HepG2 (cell line): Measurements from ENCODE around the gene LONP1. TPM values are rescaled to one million over a fixed set of nuclear protein-coding genes. Genes with fewer than 3 reads are reported as not detected.

Experiments
- BRCA1 ChIP-seq: sonication (generic); formaldehyde crosslinking; IDR thresholded peaks from 2 replicates; pipeline ENCODE4 v1.4.0; 2020; ENCODE audit warnings: missing genetic modification reagents
- CBFB ChIP-seq: sonication (generic); formaldehyde crosslinking; IDR thresholded peaks from 2 replicates; pipeline ENCODE4 v1.4.0; 2020; ENCODE audit warnings: missing genetic modification reagents
- CREM ChIP-seq, 2 experiments: sonication (generic) in 1 of 2; formaldehyde crosslinking in 1 of 2; IDR thresholded peaks; 2 replicates each; pipeline versions ENCODE4 v1.4.0 to v1.6.1; 2016 to 2020; ENCODE audit warnings: antibody characterized with exemption in 1 of 2, mild to moderate bottlenecking in 1 of 2, missing genetic modification reagents in 1 of 2
- DMAP1 ChIP-seq: IDR thresholded peaks from 2 replicates; pipeline ENCODE4 v1.6.1; 2016
- DPF2 ChIP-seq: sonication (generic); formaldehyde crosslinking; IDR thresholded peaks from 2 replicates; pipeline ENCODE4 v1.4.0; 2020; ENCODE audit warnings: mild to moderate bottlenecking, low read depth, missing genetic modification reagents, borderline replicate concordance
- FOSL1 ChIP-seq: sonication (generic); formaldehyde crosslinking; IDR thresholded peaks from 2 replicates; pipeline ENCODE4 v1.9.0; 2021; ENCODE audit warnings: missing genetic modification reagents, borderline replicate concordance
- FOXP1 ChIP-seq, 2 experiments: fragments of 450-650 bp in 1 of 2; IDR thresholded peaks; 2 replicates each; pipeline ENCODE4 v1.6.1; 2017 to 2018; ENCODE audit warnings: antibody characterized with exemption in 1 of 2
- HNF4G ChIP-seq, 2 experiments: sonication (generic) in 1 of 2; formaldehyde crosslinking in 1 of 2; IDR thresholded peaks; 2 replicates each; pipeline versions ENCODE4 v1.4.0 to v1.6.1; 2011 to 2020; ENCODE audit warnings: borderline replicate concordance in 2 of 2, low read depth in 2 of 2, mild to moderate bottlenecking in 2 of 2, low read length in 1 of 2, missing genetic modification reagents in 1 of 2, moderate library complexity in 1 of 2
- LCORL ChIP-seq, 2 experiments: fragments of 450-650 bp in 1 of 2; sonication (generic) in 1 of 2; formaldehyde crosslinking in 1 of 2; IDR thresholded peaks; 2 replicates each; pipeline versions ENCODE4 v1.5.0 to v1.6.1; 2017 to 2020; ENCODE audit warnings: antibody characterized with exemption in 1 of 2, missing genetic modification reagents in 1 of 2
- MYPOP ChIP-seq: sonication (generic); formaldehyde crosslinking; IDR thresholded peaks from 2 replicates; pipeline ENCODE4 v1.8.1; 2023; ENCODE audit warnings: mild to moderate bottlenecking, moderate library complexity, missing genetic modification reagents
- PLRG1 ChIP-seq: fragments of 450-650 bp; conservative IDR thresholded peaks from 2 replicates; pipeline ENCODE4 v1.6.1; 2016
- REL ChIP-seq: sonication (generic); formaldehyde crosslinking; conservative IDR thresholded peaks from 2 replicates; pipeline ENCODE4 v1.8.0; 2022; ENCODE audit warnings: mild to moderate bottlenecking, missing genetic modification reagents, moderate library complexity
- SETDB1 ChIP-seq: sonication (generic); formaldehyde crosslinking; IDR thresholded peaks from 2 replicates; pipeline ENCODE4 v1.5.1; 2020; ENCODE audit warnings: missing genetic modification reagents, mild to moderate bottlenecking, borderline replicate concordance
- SYNCRIP ChIP-seq: fragments of 200-400 bp; formaldehyde crosslinking; IDR thresholded peaks from 2 replicates; pipeline ENCODE4 v1.6.1; 2018; ENCODE audit warnings: mild to moderate bottlenecking, low read depth, low read length; ENCODE audit not compliant: insufficient read depth
- ZFX ChIP-seq: sonication (generic); formaldehyde crosslinking; IDR thresholded peaks from 2 replicates; pipeline ENCODE4 v1.4.0; 2020; ENCODE audit warnings: mild to moderate bottlenecking, low read depth, missing genetic modification reagents, moderate library complexity
- ZNF234 ChIP-seq: sonication (generic); formaldehyde crosslinking; conservative IDR thresholded peaks from 2 replicates; pipeline ENCODE4 v1.5.1; 2020; ENCODE audit warnings: mild to moderate bottlenecking, missing genetic modification reagents
- ZNF264 ChIP-seq: sonication (generic); formaldehyde crosslinking; IDR thresholded peaks from 2 replicates; pipeline ENCODE4 v1.4.0; 2020; ENCODE audit warnings: missing genetic modification reagents
- ZNF343 ChIP-seq: sonication (generic); formaldehyde crosslinking; IDR thresholded peaks from 2 replicates; pipeline ENCODE4 v1.4.0; 2020; ENCODE audit warnings: mild to moderate bottlenecking, missing genetic modification reagents
- ZNF660 ChIP-seq: sonication (generic); formaldehyde crosslinking; IDR thresholded peaks from 2 replicates; pipeline ENCODE4 v1.5.1; 2020; ENCODE audit warnings: mild to moderate bottlenecking, low read depth, missing genetic modification reagents, borderline replicate concordance
- ZNF7 ChIP-seq: IDR thresholded peaks from 2 replicates; pipeline ENCODE4 v1.6.1; 2016; ENCODE audit warnings: missing biosample characterization, missing genetic modification reagents
- ZNF883 ChIP-seq: sonication (generic); formaldehyde crosslinking; IDR thresholded peaks from 2 replicates; pipeline ENCODE4 v1.5.1; 2020; ENCODE audit warnings: mild to moderate bottlenecking, missing genetic modification reagents; ENCODE audit errors: not compliant biosample characterization
- polyA plus RNA-seq, 8 experiments: library from polyadenylated mRNA; depleted of rRNA in 3 of 8; stranded (reverse) in 7 of 8; unstranded in 1 of 8; fragments of >200 nt; fragmentation: Illumina TruSeq in 4 of 8; extraction: Trizol in 4 of 8; gene quantifications; 2 replicates each; pipeline versions ENCODE4 v1.2.1 to v1.2.3, GENCODE V29; 2011 to 2016; ENCODE audit warnings: low read depth in 4 of 8, missing spikeins in 1 of 8, mixed read lengths in 1 of 8; ENCODE audit not compliant: insufficient read depth in 1 of 8
- total RNA-seq, 5 experiments: library from RNA; depleted of rRNA; stranded (reverse); fragments of >200 nt; fragmentation: Illumina TruSeq; extraction: Trizol; gene quantifications; 2 replicates each; pipeline ENCODE4 v1.2.3, GENCODE V29; 2016; ENCODE audit warnings: low read depth in 1 of 5
- TF ChIP-seq, protein P1 (sequence below): sonication (generic); formaldehyde crosslinking; IDR thresholded peaks from 2 replicates; pipeline ENCODE4 v1.4.0; 2020; ENCODE audit warnings: mild to moderate bottlenecking, low read depth, missing genetic modification reagents
- TF ChIP-seq, protein P2 (sequence below): IDR thresholded peaks from 2 replicates; pipeline ENCODE4 v1.6.1; 2016; ENCODE audit warnings: mild to moderate bottlenecking, missing biosample characterization, missing genetic modification reagents
- TF ChIP-seq, protein P3 (sequence below): sonication (generic); formaldehyde crosslinking; IDR thresholded peaks from 2 replicates; pipeline ENCODE4 v1.9.0; 2021; ENCODE audit warnings: missing genetic modification reagents, mild to moderate bottlenecking, borderline replicate concordance

The LONP1 gene
- total and polyA plus RNA-seq, 2 of the 13 experiments (the other 11 are each of a cell fraction or from before 2014, with no cell fraction given) = 59.5 to 76.8 TPM

GRCh38 chr19:5690125-5690954 is 29.6 kb downstream of the LONP1 start, which contains the start of gene RPL36 (continued):
- peak; percentile 8; the same call in 1 of the 2 replicates for TF ChIP-seq FOSL1 (CRISPR knock-in tag)
- TF ChIP-seq MYPOP (CRISPR knock-in tag) = peak; percentile 90; the same call in 1 of the 2 replicates
- TF ChIP-seq REL (CRISPR knock-in tag) = peak; percentile 88; the same call in 1 of the 2 replicates
- TF ChIP-seq SETDB1 = no peak
- TF ChIP-seq CBFB (CRISPR knock-in tag) = peak; percentile 81
- TF ChIP-seq DPF2 = peak; percentile 31; the same call in 1 of the 2 replicates
- TF ChIP-seq CREM (IDR thresholded peaks at IDR 0.05) = peak; percentile 70
- TF ChIP-seq CREM (CRISPR knock-in tag; IDR thresholded peaks at IDR 0.05) = no peak
- peak; percentile 56; the same call in 1 of the 2 replicates for TF ChIP-seq ZNF234 (CRISPR knock-in tag)
- TF ChIP-seq, protein P1, sequence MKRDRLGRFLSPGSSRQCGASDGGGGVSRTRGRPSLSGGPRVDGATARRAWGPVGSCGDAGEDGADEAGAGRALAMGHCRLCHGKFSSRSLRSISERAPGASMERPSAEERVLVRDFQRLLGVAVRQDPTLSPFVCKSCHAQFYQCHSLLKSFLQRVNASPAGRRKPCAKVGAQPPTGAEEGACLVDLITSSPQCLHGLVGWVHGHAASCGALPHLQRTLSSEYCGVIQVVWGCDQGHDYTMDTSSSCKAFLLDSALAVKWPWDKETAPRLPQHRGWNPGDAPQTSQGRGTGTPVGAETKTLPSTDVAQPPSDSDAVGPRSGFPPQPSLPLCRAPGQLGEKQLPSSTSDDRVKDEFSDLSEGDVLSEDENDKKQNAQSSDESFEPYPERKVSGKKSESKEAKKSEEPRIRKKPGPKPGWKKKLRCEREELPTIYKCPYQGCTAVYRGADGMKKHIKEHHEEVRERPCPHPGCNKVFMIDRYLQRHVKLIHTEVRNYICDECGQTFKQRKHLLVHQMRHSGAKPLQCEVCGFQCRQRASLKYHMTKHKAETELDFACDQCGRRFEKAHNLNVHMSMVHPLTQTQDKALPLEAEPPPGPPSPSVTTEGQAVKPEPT (CRISPR knock-in tag) = no peak
- TF ChIP-seq LCORL (IDR thresholded peaks at IDR 0.05) = no peak
- peak; percentile 72; the same call in 1 of the 2 replicates for TF ChIP-seq LCORL (CRISPR knock-in tag; IDR thresholded peaks at IDR 0.05)
- TF ChIP-seq, protein P2, sequence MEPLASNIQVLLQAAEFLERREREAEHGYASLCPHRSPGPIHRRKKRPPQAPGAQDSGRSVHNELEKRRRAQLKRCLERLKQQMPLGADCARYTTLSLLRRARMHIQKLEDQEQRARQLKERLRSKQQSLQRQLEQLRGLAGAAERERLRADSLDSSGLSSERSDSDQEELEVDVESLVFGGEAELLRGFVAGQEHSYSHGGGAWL (CRISPR knock-in tag) = peak; percentile 70; the same call in 1 of the 2 replicates
- TF ChIP-seq FOXP1 (IDR thresholded peaks at IDR 0.05) = no peak
- no peak for TF ChIP-seq FOXP1 (CRISPR knock-in tag; IDR thresholded peaks at IDR 0.05)
- TF ChIP-seq ZNF264 (CRISPR knock-in tag) = peak; percentile 51; the same call in 1 of the 2 replicates
- peak; percentile 93 for TF ChIP-seq DMAP1 (CRISPR knock-in tag)
- no peak for TF ChIP-seq PLRG1
- peak; percentile 97 for TF ChIP-seq ZFX (CRISPR knock-in tag)
- peak; percentile 96; the same call in 1 of the 2 replicates for TF ChIP-seq ZNF343
- peak; percentile 91 for TF ChIP-seq ZNF883
- no peak for TF ChIP-seq ZNF7 (CRISPR knock-in tag)
- TF ChIP-seq HNF4G (IDR thresholded peaks at IDR 0.05; ENCODE audit: borderline replicate concordance, low read depth, low read length) = no peak
- peak; percentile 64; the same call in 1 of the 2 replicates for TF ChIP-seq HNF4G (CRISPR knock-in tag; IDR thresholded peaks at IDR 0.05; ENCODE audit: borderline replicate concordance, low read depth)
- no peak for TF ChIP-seq ZNF660
- no peak for TF ChIP-seq SYNCRIP
- TF ChIP-seq BRCA1 (CRISPR knock-in tag) = peak; percentile 91
- TF ChIP-seq, protein P3, sequence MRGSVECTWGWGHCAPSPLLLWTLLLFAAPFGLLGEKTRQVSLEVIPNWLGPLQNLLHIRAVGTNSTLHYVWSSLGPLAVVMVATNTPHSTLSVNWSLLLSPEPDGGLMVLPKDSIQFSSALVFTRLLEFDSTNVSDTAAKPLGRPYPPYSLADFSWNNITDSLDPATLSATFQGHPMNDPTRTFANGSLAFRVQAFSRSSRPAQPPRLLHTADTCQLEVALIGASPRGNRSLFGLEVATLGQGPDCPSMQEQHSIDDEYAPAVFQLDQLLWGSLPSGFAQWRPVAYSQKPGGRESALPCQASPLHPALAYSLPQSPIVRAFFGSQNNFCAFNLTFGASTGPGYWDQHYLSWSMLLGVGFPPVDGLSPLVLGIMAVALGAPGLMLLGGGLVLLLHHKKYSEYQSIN = no peak
